Kidney epithelial cell (primary cell): ENCODE results near the gene BNIP5. TPM values are rescaled to one million over a fixed set of nuclear protein-coding genes. Genes with fewer than 3 reads are reported as not detected.

Source experiments
- DNase-seq: peaks from one replicate; pipeline ENCODE4 v3.0.0-alpha.2; 2010; ENCODE audit warnings: low read depth
- H3K27me3 ChIP-seq: 2 replicates; pipeline ENCODE4 v1.6.0; 2011; ENCODE audit warnings: low read length; ENCODE audit not compliant: control insufficient read depth, insufficient read depth
- H3K36me3 ChIP-seq: 2 replicates; pipeline ENCODE4 v1.5.1; 2011; ENCODE audit warnings: low read length; ENCODE audit not compliant: control insufficient read depth, insufficient read depth
- H3K4me3 ChIP-seq: 2 replicates; pipeline ENCODE4 v1.5.1; 2011; ENCODE audit warnings: low read depth, mild to moderate bottlenecking, control low read depth, low read length
- CTCF ChIP-seq: IDR thresholded peaks from 2 replicates; pipeline ENCODE4 v1.5.1; 2011; ENCODE audit warnings: mild to moderate bottlenecking, moderate library complexity, low read length, control low read depth, inconsistent platforms; ENCODE audit not compliant: insufficient read depth, poor library complexity, severe bottlenecking
- total RNA-seq: library from RNA; depleted of rRNA; stranded (reverse); fragments of >200 nt; gene quantifications from 2 replicates; pipeline ENCODE4 v1.2.3, GENCODE V29; 2015

Gene BNIP5
- total RNA-seq, 1 donor from 2014 or later: not detected

- no peak for DNase-seq
- no peak overlapping the region for H3K4me3 ChIP-seq
- peaks cover 10% of the 10 kb centered on the region for H3K27me3 ChIP-seq
- H3K36me3 ChIP-seq: no peaks in the 10 kb centered on the region
- no peak for TF ChIP-seq CTCF
These were observed 23.1 kb downstream of the BNIP5 start for GRCh38 chr6:36313649-36313936.

- no peak for TF ChIP-seq CTCF
- H3K27me3 ChIP-seq: peaks cover 10% of the 10 kb centered on the region
- DNase-seq: no peak
These were observed 23.6 kb downstream of the BNIP5 start for GRCh38 chr6:36312854-36313648.

GRCh38 chr6:36309900-36310299 lies 26.8 kb downstream of the BNIP5 start:
- H3K4me3 ChIP-seq: no peak overlapping the region
- peaks cover 9% of the 10 kb centered on the region for H3K27me3 ChIP-seq
- TF ChIP-seq CTCF: no peak
- no peaks in the 10 kb centered on the region for H3K36me3 ChIP-seq
- no peak for DNase-seq

More at GRCh38 chr6:36312854-36313648, 23.6 kb downstream of the BNIP5 start:
- Histone ChIP-seq H3K4me3 (no peak overlapping the region), H3K36me3 (no peaks in the 10 kb centered on the region)

- no peak for TF ChIP-seq CTCF
These were observed 27.5 kb downstream of the BNIP5 start for GRCh38 chr6:36309203-36309602.

GRCh38 chr6:36308514-36308913 lies 28.2 kb downstream of the BNIP5 start:
- TF ChIP-seq CTCF: no peak
- no peak overlapping the region for H3K4me3 ChIP-seq
- no peak for DNase-seq
- H3K36me3 ChIP-seq: no peaks in the 10 kb centered on the region
- peaks cover 9% of the 10 kb centered on the region for H3K27me3 ChIP-seq

More at GRCh38 chr6:36309203-36309602, 27.5 kb downstream of the BNIP5 start:
- peaks cover 9% of the 10 kb centered on the region for H3K27me3 ChIP-seq
- no peak overlapping the region for H3K4me3 ChIP-seq
- no peak for DNase-seq
- no peaks in the 10 kb centered on the region for H3K36me3 ChIP-seq

GRCh38 chr6:36306375-36306774 lies 30.3 kb downstream of the BNIP5 start:
- peaks cover 7% of the 10 kb centered on the region for H3K27me3 ChIP-seq
- H3K4me3 ChIP-seq: no peak overlapping the region
- H3K36me3 ChIP-seq: no peaks in the 10 kb centered on the region
- no peak for DNase-seq
- TF ChIP-seq CTCF: no peak
